GM23248 (cell line): ENCODE data around the gene BMP5.

Source experiments
- EZH2 ChIP-seq: fragments of 200-600 bp; sonication (generic); IDR thresholded peaks from 2 replicates; pipeline ENCODE4 v1.6.1; 2018; ENCODE audit warnings: antibody characterized with exemption, mild to moderate bottlenecking; ENCODE audit not compliant: insufficient read depth, poor library complexity, severe bottlenecking
- EZH2phosphoT487 ChIP-seq: fragments of 200-600 bp; sonication (generic); IDR thresholded peaks from 2 replicates; pipeline ENCODE4 v1.6.1; 2018; ENCODE audit warnings: antibody characterized with exemption, moderate library complexity, mild to moderate bottlenecking, low read depth; ENCODE audit not compliant: insufficient read depth

DNA sequence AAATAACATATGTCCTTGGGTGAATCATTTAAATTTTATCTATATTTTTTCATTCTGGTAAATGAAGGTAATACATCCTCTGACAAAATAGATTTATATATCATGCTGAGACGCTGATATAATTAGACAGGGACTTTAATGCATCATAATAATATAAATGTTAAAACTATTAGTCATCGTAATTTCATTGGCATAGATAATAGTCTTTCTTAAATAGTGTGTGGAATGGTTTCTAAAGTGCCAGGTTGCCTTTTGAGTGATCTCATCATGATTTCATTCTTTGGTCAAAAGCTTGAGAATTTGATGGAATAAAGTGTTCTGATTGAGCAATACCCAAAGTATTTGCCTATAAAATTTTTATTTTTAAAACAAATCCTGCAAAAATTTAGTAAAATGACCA, 43.2 kb upstream of the BMP5 start:
- no peak for TF ChIP-seq EZH2
- TF ChIP-seq EZH2phosphoT487: no peak
